ENCODE data around the gene EDC3. TPM values are rescaled to one million over a fixed set of nuclear protein-coding genes. Genes with fewer than 3 reads are reported as not detected.

The EDC3 gene
- polyA plus RNA-seq, 2 of the 4 experiments (the other 2 are of a cell fraction): 23.2 to 24.1 TPM

DNA sequence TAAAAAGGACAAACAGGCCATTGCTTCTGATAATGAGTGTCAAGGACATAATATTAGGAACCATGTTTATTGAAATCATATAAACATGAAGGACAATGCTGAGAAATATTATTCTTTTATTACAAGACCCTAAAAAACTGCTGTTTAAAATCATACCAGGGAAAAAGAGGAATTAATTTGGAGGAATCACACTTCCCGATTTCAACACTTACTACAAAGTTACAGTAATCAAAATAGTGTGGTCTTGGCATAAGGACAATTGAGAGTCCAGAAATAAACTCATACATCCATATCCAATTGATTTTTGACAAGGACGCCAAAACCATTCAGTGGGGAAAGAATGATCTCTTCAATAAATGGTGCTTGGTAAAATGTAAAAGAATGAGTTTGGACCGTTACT is 16.5 kb upstream of the EDC3 start:
- no peak for DNase-seq (ENCODE audit: low read depth in 1 of 2, low spot score in 1 of 2)
- H3K4me3 ChIP-seq: no peak overlapping the region
- H3K27ac ChIP-seq: no peak overlapping the region
- CTCF ChIA-PET: no interaction called here
- POLR2A ChIA-PET: no interaction called here
- no peaks in the 10 kb centered on the region for H3K9me3 ChIP-seq
- 44% methylated on average over 3 of the region's 3 CpGs for WGBS (ENCODE audit: missing lambda C conversion rate)
- H3K4me2 ChIP-seq: no peak overlapping the region
- no peak for ATAC-seq
- no peaks in the 10 kb centered on the region for H3K4me1 ChIP-seq
- FAIRE-seq: no peak
- TF ChIP-seq HDAC2 (IDR thresholded peaks at IDR 0.05) (no peak), MYC (IDR thresholded peaks at IDR 0.05; ENCODE audit: borderline replicate concordance, low read length) (no peak), BHLHE40 (IDR thresholded peaks at IDR 0.05; ENCODE audit: low read depth, low read length) (no peak)
- TF ChIP-seq, protein P1, sequence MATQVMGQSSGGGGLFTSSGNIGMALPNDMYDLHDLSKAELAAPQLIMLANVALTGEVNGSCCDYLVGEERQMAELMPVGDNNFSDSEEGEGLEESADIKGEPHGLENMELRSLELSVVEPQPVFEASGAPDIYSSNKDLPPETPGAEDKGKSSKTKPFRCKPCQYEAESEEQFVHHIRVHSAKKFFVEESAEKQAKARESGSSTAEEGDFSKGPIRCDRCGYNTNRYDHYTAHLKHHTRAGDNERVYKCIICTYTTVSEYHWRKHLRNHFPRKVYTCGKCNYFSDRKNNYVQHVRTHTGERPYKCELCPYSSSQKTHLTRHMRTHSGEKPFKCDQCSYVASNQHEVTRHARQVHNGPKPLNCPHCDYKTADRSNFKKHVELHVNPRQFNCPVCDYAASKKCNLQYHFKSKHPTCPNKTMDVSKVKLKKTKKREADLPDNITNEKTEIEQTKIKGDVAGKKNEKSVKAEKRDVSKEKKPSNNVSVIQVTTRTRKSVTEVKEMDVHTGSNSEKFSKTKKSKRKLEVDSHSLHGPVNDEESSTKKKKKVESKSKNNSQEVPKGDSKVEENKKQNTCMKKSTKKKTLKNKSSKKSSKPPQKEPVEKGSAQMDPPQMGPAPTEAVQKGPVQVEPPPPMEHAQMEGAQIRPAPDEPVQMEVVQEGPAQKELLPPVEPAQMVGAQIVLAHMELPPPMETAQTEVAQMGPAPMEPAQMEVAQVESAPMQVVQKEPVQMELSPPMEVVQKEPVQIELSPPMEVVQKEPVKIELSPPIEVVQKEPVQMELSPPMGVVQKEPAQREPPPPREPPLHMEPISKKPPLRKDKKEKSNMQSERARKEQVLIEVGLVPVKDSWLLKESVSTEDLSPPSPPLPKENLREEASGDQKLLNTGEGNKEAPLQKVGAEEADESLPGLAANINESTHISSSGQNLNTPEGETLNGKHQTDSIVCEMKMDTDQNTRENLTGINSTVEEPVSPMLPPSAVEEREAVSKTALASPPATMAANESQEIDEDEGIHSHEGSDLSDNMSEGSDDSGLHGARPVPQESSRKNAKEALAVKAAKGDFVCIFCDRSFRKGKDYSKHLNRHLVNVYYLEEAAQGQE (IDR thresholded peaks at IDR 0.05): no peak

DNA sequence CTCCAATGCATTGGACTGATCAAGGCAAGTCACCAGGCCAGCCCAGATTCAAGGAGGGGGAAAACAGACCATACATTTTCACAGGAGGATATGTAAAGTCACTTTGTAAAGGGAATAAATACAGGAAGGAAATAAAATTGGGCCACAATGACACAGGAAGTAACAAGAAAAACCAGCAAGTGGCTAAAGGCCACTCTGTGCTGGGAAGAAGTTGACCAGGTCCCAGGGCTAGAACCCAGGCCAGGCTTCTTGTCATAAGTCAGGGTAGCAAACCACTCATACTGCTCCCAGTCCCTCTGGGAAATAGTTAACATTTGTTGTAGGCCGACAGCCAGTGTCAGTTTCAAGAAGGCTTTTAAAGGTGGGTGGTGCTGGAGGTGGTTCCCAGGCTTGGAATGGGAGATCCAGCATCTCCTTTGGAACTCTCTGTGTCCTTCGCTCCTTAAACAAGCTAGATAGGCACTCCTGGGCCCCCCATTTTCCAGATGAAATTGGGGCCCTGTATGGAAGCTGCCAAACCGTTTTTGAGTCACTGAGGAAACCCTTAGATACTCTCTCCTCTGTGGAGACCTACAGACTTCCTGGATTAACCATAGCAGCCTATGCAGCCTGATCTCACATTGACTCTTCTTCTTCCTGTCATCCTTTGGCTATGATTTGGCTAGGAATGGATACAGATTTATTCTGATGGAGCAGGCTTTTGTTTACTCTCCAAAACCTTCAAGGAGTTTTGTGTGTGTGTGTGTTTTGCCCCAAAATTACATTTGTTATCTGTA is 14.7 kb upstream of the EDC3 start:
- TF ChIP-seq RCOR1 (IDR thresholded peaks at IDR 0.05; ENCODE audit: low read depth, low read length) (no peak), ZFP36 (IDR thresholded peaks at IDR 0.05; ENCODE audit: borderline replicate concordance, partially characterized antibody) (no peak), NFE2L2 (conservative IDR thresholded peaks at IDR 0.05; ENCODE audit: low read length) (no peak), HOXB13 (CRISPR knock-in tag; IDR thresholded peaks at IDR 0.05; ENCODE audit: low read depth) (no peak), POLR2AphosphoS2 (conservative IDR thresholded peaks at IDR 0.05; ENCODE audit: low read length) (no peak)
- TF ChIP-seq, protein P2, sequence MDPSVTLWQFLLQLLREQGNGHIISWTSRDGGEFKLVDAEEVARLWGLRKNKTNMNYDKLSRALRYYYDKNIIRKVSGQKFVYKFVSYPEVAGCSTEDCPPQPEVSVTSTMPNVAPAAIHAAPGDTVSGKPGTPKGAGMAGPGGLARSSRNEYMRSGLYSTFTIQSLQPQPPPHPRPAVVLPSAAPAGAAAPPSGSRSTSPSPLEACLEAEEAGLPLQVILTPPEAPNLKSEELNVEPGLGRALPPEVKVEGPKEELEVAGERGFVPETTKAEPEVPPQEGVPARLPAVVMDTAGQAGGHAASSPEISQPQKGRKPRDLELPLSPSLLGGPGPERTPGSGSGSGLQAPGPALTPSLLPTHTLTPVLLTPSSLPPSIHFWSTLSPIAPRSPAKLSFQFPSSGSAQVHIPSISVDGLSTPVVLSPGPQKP (IDR thresholded peaks at IDR 0.05; ENCODE audit: low read depth, low read length): no peak
- CTCF ChIA-PET: no interaction called here
- H3K9me3 ChIP-seq: no peaks in the 10 kb centered on the region
- 24% methylated on average over 3 of the region's 3 CpGs for WGBS (ENCODE audit: missing lambda C conversion rate)
- FAIRE-seq (no peak), DNase-seq (ENCODE audit: low read depth in 1 of 2, low spot score in 1 of 2) (no peak), ATAC-seq (no peak)
- POLR2A ChIA-PET: no interaction called here
- H3K27ac ChIP-seq: no peak overlapping the region
- no peak overlapping the region for H3K4me2 ChIP-seq
- no peak overlapping the region for H3K4me3 ChIP-seq
- H3K4me1 ChIP-seq: no peaks in the 10 kb centered on the region

DNA sequence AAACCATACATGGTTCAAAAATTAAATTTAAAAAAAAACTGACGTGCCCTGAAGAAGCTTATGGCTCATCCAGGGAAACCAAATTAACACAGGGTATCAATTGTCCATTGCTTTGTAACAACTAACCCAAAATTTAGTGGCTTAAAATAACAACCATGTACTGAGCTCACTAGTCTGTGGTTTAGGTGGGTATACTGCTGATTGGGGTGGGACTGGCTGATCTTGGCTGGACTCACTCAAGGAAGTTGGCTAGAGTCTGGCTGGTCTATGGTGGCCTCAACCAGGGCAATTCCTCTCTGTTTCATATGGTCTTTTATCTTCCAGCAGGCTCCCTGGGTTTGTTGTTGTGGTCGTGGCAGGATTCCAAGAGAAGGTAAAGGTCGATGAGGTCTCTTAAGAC is 14.1 kb upstream of the EDC3 start:
- CTCF ChIA-PET: no interaction called here
- POLR2A ChIA-PET: no interaction called here
- TF ChIP-seq CBX2 (IDR thresholded peaks at IDR 0.05; ENCODE audit: borderline replicate concordance, low read depth) (no peak), HDAC2 (IDR thresholded peaks at IDR 0.05) (no peak), RCOR1 (IDR thresholded peaks at IDR 0.05; ENCODE audit: low read depth, low read length) (no peak), PHF8 (IDR thresholded peaks at IDR 0.05; ENCODE audit: borderline replicate concordance, low read depth) (no peak), RNF2 (IDR thresholded peaks at IDR 0.05; ENCODE audit: borderline replicate concordance, low read depth) (no peak), SMC3 (IDR thresholded peaks at IDR 0.05) (no peak)
- TF ChIP-seq, protein P3, sequence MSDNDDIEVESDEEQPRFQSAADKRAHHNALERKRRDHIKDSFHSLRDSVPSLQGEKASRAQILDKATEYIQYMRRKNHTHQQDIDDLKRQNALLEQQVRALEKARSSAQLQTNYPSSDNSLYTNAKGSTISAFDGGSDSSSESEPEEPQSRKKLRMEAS (IDR thresholded peaks at IDR 0.05): no peak
- TF ChIP-seq, protein P4, sequence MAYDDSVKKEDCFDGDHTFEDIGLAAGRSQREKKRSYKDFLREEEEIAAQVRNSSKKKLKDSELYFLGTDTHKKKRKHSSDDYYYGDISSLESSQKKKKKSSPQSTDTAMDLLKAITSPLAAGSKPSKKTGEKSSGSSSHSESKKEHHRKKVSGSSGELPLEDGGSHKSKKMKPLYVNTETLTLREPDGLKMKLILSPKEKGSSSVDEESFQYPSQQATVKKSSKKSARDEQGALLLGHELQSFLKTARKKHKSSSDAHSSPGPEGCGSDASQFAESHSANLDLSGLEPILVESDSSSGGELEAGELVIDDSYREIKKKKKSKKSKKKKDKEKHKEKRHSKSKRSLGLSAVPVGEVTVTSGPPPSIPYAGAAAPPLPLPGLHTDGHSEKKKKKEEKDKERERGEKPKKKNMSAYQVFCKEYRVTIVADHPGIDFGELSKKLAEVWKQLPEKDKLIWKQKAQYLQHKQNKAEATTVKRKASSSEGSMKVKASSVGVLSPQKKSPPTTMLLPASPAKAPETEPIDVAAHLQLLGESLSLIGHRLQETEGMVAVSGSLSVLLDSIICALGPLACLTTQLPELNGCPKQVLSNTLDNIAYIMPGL (CRISPR knock-in tag; IDR thresholded peaks at IDR 0.05; ENCODE audit: borderline replicate concordance): no peak
- H3K9me3 ChIP-seq: no peaks in the 10 kb centered on the region
- ATAC-seq: no peak
- no peak for DNase-seq (ENCODE audit: low read depth in 1 of 2, low spot score in 1 of 2)
- no peaks in the 10 kb centered on the region for H3K4me1 ChIP-seq
- no peak for FAIRE-seq
- WGBS (ENCODE audit: missing lambda C conversion rate): 9% methylated on average over 2 of the region's 3 CpGs
- H3K4me3 ChIP-seq: no peak overlapping the region
- no peak overlapping the region for H3K27ac ChIP-seq
- no peak overlapping the region for H3K4me2 ChIP-seq

Data from A549 (cell line).